ENCODE results near the gene TJAP1.

GRCh38 chr6:43547222-43547621 is 69.9 kb downstream of the TJAP1 start:
- TF ChIP-seq, protein P1, sequence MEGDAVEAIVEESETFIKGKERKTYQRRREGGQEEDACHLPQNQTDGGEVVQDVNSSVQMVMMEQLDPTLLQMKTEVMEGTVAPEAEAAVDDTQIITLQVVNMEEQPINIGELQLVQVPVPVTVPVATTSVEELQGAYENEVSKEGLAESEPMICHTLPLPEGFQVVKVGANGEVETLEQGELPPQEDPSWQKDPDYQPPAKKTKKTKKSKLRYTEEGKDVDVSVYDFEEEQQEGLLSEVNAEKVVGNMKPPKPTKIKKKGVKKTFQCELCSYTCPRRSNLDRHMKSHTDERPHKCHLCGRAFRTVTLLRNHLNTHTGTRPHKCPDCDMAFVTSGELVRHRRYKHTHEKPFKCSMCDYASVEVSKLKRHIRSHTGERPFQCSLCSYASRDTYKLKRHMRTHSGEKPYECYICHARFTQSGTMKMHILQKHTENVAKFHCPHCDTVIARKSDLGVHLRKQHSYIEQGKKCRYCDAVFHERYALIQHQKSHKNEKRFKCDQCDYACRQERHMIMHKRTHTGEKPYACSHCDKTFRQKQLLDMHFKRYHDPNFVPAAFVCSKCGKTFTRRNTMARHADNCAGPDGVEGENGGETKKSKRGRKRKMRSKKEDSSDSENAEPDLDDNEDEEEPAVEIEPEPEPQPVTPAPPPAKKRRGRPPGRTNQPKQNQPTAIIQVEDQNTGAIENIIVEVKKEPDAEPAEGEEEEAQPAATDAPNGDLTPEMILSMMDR (IDR thresholded peaks at IDR 0.05; ENCODE audit: borderline replicate concordance, extremely low read depth, low read length, poor library complexity, severe bottlenecking): no peak
- TF ChIP-seq EZH2 (IDR thresholded peaks at IDR 0.05; ENCODE audit: borderline replicate concordance, low read depth, low read length, severe bottlenecking): no peak

Measured in DND-41 (cell line).